Subcutaneous adipose tissue (tissue), 4 donors: ENCODE results near the gene FBXO15. TPM values are rescaled to one million over a fixed set of nuclear protein-coding genes. Genes with fewer than 3 reads are reported as not detected.

Experiments used
- total RNA-seq, 4 donors: library from RNA; depleted of rRNA; stranded (reverse); fragments of >200 nt; gene quantifications; one replicate each; pipeline ENCODE4 v1.1.0, GENCODE V29; 2016
- TF ChIP-seq, protein P1 (sequence below): fragments of 450-650 bp; IDR thresholded peaks from one replicate; pipeline ENCODE4 v1.5.1; 2016; ENCODE audit warnings: low read depth, mild to moderate bottlenecking, control low read depth, antibody characterized with exemption, moderate library complexity

FBXO15 gene
- total RNA-seq, 4 donors from 2014 or later, result 0.44 to 1.9 TPM; not detected in 2

DNA sequence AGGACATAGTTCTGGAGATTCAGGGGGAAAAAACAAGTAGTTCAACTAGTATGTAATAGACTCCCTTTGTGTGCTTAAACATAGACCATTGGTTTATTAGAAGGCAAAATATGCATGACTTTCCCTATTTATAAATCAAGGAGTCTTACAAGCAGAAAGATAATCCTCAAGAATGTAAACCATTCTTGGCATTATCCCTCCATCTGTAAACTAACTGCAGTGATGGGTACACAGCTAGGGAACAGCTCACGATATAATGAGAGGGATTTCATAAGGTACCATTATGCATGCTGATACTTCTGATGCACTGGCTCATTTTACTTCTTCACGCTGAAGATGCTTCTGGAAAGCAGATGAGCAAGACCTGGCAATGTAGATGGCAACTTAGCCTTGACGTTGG lies 878 bp downstream of the FBXO15 start:
- TF ChIP-seq, protein P1, sequence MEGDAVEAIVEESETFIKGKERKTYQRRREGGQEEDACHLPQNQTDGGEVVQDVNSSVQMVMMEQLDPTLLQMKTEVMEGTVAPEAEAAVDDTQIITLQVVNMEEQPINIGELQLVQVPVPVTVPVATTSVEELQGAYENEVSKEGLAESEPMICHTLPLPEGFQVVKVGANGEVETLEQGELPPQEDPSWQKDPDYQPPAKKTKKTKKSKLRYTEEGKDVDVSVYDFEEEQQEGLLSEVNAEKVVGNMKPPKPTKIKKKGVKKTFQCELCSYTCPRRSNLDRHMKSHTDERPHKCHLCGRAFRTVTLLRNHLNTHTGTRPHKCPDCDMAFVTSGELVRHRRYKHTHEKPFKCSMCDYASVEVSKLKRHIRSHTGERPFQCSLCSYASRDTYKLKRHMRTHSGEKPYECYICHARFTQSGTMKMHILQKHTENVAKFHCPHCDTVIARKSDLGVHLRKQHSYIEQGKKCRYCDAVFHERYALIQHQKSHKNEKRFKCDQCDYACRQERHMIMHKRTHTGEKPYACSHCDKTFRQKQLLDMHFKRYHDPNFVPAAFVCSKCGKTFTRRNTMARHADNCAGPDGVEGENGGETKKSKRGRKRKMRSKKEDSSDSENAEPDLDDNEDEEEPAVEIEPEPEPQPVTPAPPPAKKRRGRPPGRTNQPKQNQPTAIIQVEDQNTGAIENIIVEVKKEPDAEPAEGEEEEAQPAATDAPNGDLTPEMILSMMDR, result no peak

DNA sequence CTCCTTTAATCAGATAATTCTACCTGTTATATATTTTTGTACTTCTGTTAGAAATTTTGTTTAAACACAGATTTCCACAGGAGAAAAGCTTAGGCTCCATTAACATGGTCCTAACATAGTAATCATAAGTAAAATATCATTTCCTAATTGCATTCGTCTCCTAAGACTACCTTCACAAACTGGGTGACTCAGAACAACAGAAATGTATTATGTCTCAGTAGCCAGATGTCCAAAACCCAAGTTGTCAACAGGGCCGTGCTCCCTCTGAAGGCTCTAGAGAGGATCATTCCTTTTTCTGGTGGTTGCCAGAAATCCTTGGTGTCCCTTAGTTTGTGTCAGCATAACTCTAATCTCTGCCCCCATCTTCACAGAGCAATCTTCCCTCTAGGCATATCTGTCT lies 5.4 kb downstream of the FBXO15 start:
- TF ChIP-seq, protein P1, result no peak

DNA sequence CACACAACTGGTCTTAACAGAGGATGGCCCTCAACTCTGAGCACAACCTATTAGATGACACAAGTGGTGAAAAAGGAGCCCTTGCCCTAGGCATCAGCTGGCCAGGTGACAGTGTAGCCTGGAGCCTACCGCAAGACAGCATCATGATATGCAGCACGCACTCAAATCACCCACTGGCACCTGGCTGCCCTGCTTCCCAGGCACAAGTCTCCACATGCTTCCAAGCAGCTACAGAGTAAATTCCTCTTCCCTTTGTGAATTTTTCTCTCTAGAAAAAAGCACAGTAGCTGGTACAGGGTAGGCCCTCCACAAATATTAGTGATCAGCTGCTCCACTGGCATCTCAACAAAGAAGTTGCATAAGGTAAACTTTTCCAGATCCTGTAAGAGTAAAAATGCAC lies 6.0 kb downstream of the FBXO15 start:
- TF ChIP-seq, protein P1, result no peak

DNA sequence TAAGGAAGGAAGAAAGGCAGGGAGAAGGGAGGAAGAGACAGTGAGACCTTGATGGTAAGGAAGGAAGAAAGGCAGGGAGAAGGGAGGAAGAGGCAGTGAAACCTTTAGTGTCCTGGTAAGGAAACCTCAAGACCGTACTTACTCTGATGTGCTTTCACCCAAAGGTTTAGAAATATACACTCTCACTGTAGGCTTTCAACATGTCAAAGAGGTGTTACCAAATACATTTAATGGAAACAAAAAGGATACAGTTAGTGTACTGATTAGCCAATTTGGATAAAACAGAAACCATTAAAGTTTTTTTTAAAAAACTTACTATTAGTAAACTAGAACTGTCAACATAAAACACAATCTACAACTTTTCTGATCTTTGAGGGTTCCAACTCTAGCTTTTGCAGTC lies 7.1 kb downstream of the FBXO15 start:
- TF ChIP-seq, protein P1, result no peak

DNA sequence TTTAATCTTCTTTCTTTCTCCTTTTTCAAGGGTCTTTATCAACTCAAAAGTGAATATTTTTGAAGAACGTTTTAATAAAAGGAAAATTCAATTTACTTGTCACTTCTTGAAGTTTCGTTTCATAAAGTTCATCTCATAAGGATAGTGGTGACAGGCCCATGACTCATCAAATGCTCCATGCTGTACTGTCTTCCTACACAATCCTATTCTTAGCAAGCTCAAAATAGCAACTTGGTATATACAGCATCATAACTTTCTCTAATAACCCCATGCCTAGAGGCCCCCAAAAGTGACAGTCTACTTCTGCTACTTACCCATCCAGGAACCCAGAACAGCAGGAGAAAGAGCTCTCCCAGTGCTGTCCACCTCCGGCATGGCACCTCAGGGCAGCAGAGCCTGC lies 7.7 kb downstream of the FBXO15 start:
- TF ChIP-seq, protein P1, result no peak

DNA sequence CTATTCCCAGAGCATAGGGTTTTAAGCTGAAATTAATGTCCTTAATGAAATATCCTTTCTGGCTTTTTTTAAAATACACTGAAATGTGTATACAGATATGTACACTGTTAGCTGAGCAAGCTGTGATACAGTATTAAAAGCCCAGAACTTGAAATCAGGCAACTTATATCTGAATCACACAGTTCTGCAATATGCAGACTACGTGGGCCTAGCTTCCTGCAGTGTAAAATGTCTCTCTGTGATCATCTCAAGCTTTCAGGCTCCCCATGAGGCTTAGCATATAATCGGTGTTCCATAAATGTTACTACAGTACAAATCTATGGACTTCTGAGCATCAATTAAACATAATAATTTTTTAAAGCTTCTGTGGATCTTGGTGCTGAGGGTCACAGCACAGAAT lies 8.2 kb downstream of the FBXO15 start:
- TF ChIP-seq, protein P1, result no peak

DNA sequence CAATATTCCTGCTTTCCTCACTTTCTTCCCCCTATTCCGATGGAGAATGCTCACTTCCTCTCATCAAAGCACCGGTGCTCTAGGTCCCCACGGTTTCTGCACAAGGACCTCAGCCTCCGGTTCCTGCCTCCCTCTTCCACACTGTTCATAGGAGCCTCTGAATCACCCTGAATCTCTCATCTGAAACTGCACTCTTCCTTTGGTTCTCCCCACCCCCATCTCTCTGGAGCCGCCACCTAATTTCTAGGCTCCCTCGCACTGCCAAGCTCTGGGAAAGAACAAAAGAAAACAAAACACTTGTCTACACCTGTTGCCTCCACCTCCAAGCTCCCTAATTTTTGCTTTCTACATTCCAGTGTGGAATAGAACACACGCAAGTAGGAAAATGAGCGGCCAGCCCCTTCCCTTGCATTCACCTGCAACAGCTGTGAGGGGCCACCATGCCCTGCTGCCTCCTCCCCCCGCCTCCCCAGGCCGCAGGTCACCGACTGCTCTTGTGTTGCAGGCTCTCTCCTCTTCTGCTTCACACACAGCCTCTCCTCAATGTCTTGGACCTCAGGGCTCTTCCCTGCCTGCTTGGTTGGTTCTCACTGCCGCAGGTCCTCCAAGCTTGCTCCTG lies 9.6 kb downstream of the FBXO15 start:
- TF ChIP-seq, protein P1, result no peak
